Hepatocyte (in vitro differentiated cells): ENCODE measurements around the gene CKMT1B.

Experiments
- CTCF ChIP-seq: fragments of 200-600 bp; sonication (generic); IDR thresholded peaks from 2 replicates; pipeline ENCODE4 v1.5.1; 2016; ENCODE audit warnings: antibody characterized with exemption, mild to moderate bottlenecking; ENCODE audit not compliant: poor library complexity
- EZH2 ChIP-seq: fragments of 200-600 bp; sonication (generic); IDR thresholded peaks from 2 replicates; pipeline ENCODE4 v1.6.1; 2016; ENCODE audit warnings: antibody characterized with exemption, mild to moderate bottlenecking, borderline replicate concordance
- EZH2phosphoT487 ChIP-seq: fragments of 200-600 bp; sonication (generic); IDR thresholded peaks from one replicate; pipeline ENCODE4 v1.6.1; 2018; ENCODE audit warnings: antibody characterized with exemption, mild to moderate bottlenecking, low read depth, moderate library complexity; ENCODE audit not compliant: unreplicated experiment, severe bottlenecking

GRCh38 chr15:43552256-43552655 is 41.6 kb upstream of the CKMT1B start:
- TF ChIP-seq CTCF (no peak), EZH2 (no peak), EZH2phosphoT487 (no peak)
